ENCODE measurements around the gene NTSR2.
"Not testable (repeated sequence)": the region's sequence is repeated elsewhere in the genome, so short reads cannot be mapped to it uniquely, and the experiment has no call there.

NTSR2 gene

DNA sequence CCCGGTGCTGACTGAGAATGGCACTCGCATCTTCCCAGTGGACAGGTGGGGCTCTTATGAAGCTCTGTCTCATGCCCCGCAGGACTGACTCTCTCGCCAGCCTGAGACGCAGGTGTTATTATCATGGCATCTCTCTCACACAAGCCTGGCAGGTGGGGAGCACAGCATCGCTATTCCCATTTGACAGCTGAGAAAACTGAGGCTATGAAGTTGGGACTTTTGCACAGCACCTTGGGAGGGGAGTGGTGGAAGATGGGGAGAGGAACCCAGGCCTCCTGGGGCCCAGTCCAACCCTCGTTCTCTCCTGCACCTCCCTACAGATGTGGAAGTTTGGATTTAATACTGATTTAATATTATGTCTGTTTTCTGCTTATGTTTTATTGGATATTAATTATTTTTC lies 9.0 kb upstream of the NTSR2 start:
- DNase-seq = no peak

DNA sequence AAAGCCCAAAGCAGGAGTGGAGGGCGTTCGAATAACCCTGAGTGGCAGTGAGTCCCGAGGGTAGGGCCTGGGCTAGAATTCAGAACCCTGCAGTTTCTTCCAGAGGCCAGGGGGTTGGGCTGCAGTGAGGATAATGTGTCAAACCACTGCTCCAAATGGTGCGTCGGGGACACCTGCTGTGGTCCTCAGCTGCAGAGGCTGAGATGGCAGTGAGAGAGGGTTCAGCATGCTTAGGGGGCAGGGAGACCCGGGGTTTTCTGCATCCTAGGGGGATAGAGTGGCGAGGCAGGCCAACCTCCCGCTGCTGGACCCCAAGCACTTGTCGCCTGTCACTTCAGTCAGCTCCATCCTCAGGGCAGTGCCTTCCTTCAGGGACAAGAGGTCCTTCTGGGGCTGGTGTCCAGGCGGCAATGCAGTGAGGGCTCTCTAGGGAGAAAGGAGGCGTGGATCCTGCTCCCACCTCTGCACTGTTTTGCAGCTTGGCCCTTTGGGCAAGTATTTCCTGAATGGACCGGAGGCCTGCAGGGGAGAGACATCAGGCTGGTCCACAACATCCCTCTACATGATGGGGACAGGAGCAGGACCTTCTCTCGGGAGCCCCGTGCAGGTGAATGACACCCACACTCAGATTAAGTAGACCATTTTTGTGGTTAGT lies 8.4 kb upstream of the NTSR2 start:
- no peak for DNase-seq

GRCh38 chr2:11677136-11678055 lies 7.4 kb upstream of the NTSR2 start:
- DNase-seq = no peak

DNA sequence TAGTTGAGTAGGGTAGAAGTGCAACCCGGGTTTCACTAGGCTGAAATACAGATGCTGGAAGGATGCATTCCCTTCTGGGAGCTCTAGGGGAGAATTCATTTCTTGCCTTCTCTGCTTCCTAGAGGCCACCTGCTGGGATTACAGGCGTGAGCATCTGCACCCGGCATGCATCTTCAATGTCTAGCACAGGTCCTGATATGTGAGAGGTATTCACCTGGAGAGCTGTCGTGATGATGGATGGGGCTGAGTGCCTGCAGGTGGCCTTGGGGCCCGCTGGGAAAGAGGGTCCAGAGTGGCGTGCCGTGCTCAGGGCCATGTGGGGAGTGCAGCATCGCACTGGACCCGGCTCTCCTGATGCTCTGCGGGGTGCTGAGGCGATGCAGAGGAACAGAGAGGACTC lies 6.6 kb upstream of the NTSR2 start:
- DNase-seq = no peak

GRCh38 chr2:11675423-11676112 lies 5.6 kb upstream of the NTSR2 start:
- DNase-seq = no peak

DNA sequence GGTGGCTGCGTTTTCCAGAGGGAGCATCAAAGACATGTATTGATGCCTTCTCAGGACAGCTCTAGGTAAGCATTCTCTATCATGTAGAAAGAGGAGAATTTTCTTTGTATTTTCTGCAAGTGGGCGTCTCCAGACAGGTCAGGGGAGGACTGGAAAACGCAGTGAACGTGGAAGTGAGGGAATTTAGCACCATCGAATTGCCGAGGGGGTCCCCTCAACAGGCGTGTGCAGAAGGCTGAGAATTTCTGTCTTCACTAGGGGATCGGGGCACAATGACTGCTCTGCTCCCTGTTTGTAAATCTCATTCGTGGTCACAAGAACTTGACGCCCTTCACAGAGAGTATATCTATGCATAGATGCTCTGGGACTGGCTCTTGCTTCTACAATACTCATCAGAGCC lies 5.0 kb upstream of the NTSR2 start:
- no peak for DNase-seq

DNA sequence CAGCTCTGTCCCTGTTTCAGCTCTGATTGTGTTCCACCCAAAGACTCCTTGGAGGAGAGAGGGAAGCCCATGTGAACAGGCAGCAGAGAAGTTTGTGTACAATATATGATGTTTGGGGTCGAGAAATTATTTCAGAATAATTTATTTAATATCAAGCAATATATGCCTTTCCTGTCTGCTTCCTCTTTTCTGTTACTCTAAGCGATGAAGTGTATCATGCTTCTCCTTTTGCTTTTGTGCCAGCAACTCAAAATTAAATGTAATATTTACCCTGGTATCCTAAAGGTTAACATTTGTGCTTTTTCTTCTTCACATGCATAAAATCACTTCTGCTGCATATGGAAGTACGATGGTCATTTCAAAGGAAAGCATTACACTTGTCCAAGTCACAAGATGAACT lies 2.4 kb upstream of the NTSR2 start:
- DNase-seq = no peak

- no peak for DNase-seq
Measured at GRCh38 chr2:11667866-11668637, 1.9 kb downstream of the NTSR2 start.

DNA sequence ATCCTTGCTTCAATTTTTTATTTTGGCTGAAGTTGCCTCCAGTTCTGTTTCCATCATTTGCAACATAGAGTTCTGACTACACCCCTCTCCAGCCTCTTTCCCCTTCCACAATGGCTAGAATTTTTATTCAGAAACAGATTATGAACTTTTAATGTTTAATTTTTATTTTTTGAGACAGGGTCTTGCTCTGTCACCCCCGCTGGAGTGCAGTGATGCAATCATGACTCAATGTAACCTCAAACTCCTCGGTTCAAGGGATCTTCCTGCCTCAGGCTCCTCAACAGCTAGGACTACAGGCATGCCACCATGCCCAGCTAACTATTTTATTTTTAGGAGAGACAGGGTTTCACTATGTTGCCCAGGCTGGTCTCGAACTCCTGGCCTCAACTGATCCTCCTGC lies 2.8 kb downstream of the NTSR2 start:
- no peak for DNase-seq

- no peak for DNase-seq
Measured at GRCh38 chr2:11665510-11666362, 4.3 kb downstream of the NTSR2 start.

DNA sequence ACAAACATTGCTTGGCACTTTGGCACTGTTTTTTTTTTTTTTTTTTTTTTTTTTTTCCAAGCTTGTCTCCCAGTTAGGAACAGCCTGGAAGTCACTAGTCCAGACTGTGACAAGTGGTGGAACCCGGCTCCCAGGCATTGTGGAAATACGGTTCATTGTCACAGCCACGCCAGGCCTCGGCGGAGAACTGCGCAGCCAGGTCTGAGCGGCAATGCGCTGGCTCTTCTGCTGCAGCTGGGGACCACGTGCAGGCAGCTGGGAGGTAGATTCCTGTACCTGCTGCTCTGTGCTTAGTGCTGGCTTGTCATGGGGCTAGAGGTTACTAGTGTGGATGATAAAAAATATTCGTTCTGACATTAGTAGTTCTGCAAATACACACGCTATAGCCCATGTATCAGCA lies 5.0 kb downstream of the NTSR2 start:
- DNase-seq = no peak

- DNase-seq = no peak
Measured at GRCh38 chr2:11663427-11663826, 6.6 kb downstream of the NTSR2 start.

GRCh38 chr2:11662882-11663281 lies 7.1 kb downstream of the NTSR2 start:
- no peak for DNase-seq

GRCh38 chr2:11661891-11662435 lies 8.0 kb downstream of the NTSR2 start:
- no peak for DNase-seq

GRCh38 chr2:11660396-11660795 lies 9.6 kb downstream of the NTSR2 start:
- not testable (repeated sequence) for DNase-seq

- no peak for DNase-seq
Measured at GRCh38 chr2:11659851-11660250, 10.1 kb downstream of the NTSR2 start.

DNA sequence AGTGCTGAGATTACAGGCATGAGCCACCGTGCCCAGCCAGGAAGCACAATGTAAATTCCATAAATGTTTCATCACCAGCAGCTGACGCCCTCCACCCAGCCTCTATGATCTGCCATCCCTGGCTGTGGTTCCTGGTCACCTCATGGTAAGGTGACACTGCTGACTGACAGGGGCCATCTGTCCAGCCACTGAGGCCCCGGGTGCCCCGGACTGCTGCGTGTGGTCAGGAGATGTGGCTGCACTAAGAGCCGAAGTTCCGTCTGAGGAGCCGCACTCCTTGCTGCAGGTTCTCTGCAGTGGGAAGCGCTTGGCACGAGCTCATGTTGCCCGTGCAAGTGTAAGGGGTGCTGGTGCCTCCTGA lies 10.9 kb downstream of the NTSR2 start:
- DNase-seq = no peak

DNA sequence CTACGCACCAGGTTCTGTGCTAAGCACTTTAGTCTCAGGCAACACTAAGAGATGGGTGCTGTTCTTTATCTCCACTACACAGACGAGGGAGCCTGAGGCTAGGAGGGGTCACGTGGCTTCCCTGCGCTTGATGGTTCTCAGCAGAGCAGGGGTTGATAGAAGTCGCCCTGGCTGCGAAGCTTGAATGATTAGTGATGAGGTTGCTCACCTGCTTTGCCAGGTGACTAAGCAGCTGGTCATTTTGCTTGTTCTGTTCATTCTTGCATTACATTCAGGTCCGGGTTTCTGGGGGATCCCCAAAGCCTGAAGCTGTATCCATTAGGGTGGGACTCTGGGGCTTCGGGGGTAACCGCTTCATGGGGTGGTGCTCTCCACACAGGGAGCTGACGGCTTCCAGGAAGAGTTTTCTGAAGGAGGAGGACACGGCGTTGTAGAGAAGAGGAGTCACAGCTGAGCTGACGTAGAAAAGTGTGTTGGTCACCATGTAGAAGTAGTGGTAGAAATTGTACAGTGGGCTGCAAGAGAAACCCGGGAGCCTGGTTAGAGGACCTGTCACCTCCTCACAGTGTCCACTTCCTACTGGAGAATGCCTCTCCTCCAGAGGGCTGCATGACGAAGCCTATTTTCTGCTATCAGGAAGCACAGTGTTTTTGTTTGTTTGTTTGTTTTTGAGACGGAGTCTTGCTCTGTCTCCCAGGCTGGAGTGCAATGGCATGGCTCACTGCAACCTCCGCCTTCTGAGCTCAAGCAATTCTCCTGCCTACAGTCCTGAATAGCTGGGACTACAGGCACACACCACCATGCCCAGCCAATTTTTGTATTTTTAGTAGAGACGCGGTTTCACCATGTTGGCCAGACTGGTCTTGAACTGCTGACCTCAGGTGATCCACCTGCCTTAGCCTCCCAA lies 11.5 kb downstream of the NTSR2 start:
- DNase-seq = no peak

DNA sequence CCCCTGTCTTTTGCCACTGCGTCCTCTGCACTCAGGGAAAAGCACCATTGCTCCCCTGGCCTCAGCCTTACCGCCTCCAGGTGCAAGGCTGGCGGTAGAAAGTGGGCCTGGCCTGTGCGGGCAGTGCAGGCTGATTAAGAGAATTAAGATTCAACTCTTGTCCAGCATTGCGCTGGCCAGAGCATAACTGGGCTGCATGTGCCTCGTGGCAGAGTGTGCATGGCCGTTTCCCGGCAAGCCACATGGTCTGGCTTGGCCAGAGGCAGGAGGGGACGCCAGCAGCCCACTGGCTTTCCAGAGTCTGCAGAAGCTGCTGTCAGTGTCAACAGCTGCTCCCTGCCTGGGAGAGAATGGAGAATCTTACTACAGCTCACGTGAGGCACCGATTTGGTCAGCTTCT lies 12.3 kb downstream of the NTSR2 start:
- no peak for DNase-seq

- no peak for DNase-seq
Measured at GRCh38 chr2:11657195-11657594, 12.8 kb downstream of the NTSR2 start.

DNA sequence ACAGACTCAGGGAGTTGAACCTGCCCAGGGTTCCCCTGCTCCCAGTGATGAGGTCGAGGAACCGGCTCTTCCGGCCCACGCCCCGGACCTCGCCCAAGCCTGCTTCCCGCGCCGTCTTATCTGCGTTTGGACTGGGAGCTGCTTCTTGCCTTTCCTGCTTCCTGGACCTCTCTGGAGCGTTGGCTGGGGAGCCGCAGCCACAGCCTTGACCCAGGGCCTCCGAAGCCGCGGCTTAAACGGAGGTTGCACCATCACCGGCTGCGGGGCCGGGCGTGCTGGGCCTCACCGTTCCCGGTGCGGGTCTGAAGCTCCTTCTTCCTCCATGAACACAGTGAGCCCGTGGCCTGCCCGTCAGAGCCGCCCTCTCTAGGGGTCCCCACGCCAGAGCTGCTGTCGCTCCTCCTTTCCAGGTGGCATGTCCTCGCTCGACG lies 13.3 kb downstream of the NTSR2 start:
- DNase-seq = no peak
